Left cardiac atrium (tissue), 4 donors: Measurements from ENCODE around the gene LRIG1. TPM values are rescaled to one million over a fixed set of nuclear protein-coding genes. Genes with fewer than 3 reads are reported as not detected.

Source experiments
- ATAC-seq, 2 donors: fragments of 200-7000 bp; cut with Tn5 transposase; one replicate each; pipeline ENCODE4 v1.9.1; 2020; ENCODE audit warnings: mild to moderate bottlenecking in 2 of 2, moderate library complexity in 2 of 2
- DNase-seq: peaks from one replicate; pipeline ENCODE4 v3.0.0-alpha.2; 2020
- intact Hi-C, 2 donors: fragments of 100-400 bp; cut with DNase I; formaldehyde crosslinking; loops; one replicate each; pipeline versions ENCODE4 v1.14.1 to v1.15.1; 2022 to 2023
- total RNA-seq, 2 donors: library from RNA; stranded (reverse); fragmentation: NEBNext Ultra II Directional; extraction: Animal tissue kit (Norgen Biotek cat#: 25700); gene quantifications; one replicate each; pipeline ENCODE4 v1.2.1, GENCODE V29; 2021
- donor health status: DM: no; HTN: yes; CAD: no.
- donor health status: DM: no; HTN: yes; CAD: no; lungs with severe emphysema.
- donor health status: DM: yes; HTN: yes; CAD: no.
- donor health status: Dilated cardiomyopathy.

The LRIG1 gene
- total RNA-seq, 2 donors from 2014 or later: 88.8 to 115 TPM

GRCh38 chr3:66507423-66508260, 6.8 kb upstream of the LRIG1 start:
- peak; percentile 80 to 92 for ATAC-seq
- DNase-seq: peak; percentile 59
- intact Hi-C loops: loop anchor here (10.0 kb wide), 2 partner anchors 103 to 307 kb away; no protein-coding TSS in a partner anchor

- intact Hi-C loops: loop anchor here (10.0 kb wide), 2 partner anchors 101 to 309 kb away; no protein-coding TSS in a partner anchor
- DNase-seq (no peak), ATAC-seq (no peak)
Observed at GRCh38 chr3:66506154-66506553, 5.3 kb upstream of the LRIG1 start.

GRCh38 chr3:66504850-66505641, 4.2 kb upstream of the LRIG1 start:
- DNase-seq (no peak), ATAC-seq (no peak)
- intact Hi-C loops: loop anchor here (10.0 kb wide), 2 partner anchors 100 to 310 kb away; no protein-coding TSS in a partner anchor

GRCh38 chr3:66502981-66503380, 2.2 kb upstream of the LRIG1 start:
- intact Hi-C loops: loop anchor here (10.0 kb wide), 2 partner anchors 98 to 312 kb away; no protein-coding TSS in a partner anchor
- ATAC-seq (no peak), DNase-seq (no peak)

GRCh38 chr3:66502245-66502874, 1.5 kb upstream of the LRIG1 start:
- DNase-seq (no peak), ATAC-seq (no peak)
- intact Hi-C loops: loop anchor here (10.0 kb wide), 2 partner anchors 98 to 312 kb away; no protein-coding TSS in a partner anchor

GRCh38 chr3:66501483-66502244, 842 bp upstream of the LRIG1 start:
- DNase-seq: no peak
- ATAC-seq: no peak
- intact Hi-C loops: loop anchor here (10.0 kb wide), 2 partner anchors 97 to 313 kb away; no protein-coding TSS in a partner anchor

- intact Hi-C loops: loop anchor here (5.0 to 10.0 kb wide), 3 partner anchors 93 to 315 kb away; no protein-coding TSS in a partner anchor
- peak; percentile 47 for DNase-seq
- peak; percentile 8 to 24 for ATAC-seq
Observed at GRCh38 chr3:66499881-66500575, 794 bp downstream of the LRIG1 start.

GRCh38 chr3:66498687-66499621, 1.9 kb downstream of the LRIG1 start:
- no peak for DNase-seq
- ATAC-seq: no peak
- intact Hi-C loops: loop anchor here in 1 of 2 donors (5.0 kb wide), 1 partner anchor 92 kb away; no protein-coding TSS in a partner anchor

- intact Hi-C loops: loop anchor here in 1 of 2 donors (5.0 kb wide), 1 partner anchor 91 kb away; no protein-coding TSS in a partner anchor
- ATAC-seq: no peak
- DNase-seq: no peak
Observed at GRCh38 chr3:66497985-66498671, 2.7 kb downstream of the LRIG1 start.

- intact Hi-C loops: loop anchor here in 1 of 2 donors (5.0 kb wide), 1 partner anchor 90 kb away; no protein-coding TSS in a partner anchor
- no peak for ATAC-seq
- no peak for DNase-seq
Observed at GRCh38 chr3:66497288-66497984, 3.4 kb downstream of the LRIG1 start.

GRCh38 chr3:66496746-66497145, 4.1 kb downstream of the LRIG1 start:
- ATAC-seq: no peak
- intact Hi-C loops: loop anchor here in 1 of 2 donors (5.0 kb wide), 1 partner anchor 89 kb away; no protein-coding TSS in a partner anchor
- DNase-seq: no peak

- intact Hi-C loops: loop anchor here in 1 of 2 donors (5.0 kb wide), 1 partner anchor 89 kb away; no protein-coding TSS in a partner anchor
- DNase-seq: no peak
Observed at GRCh38 chr3:66496301-66496700, 4.5 kb downstream of the LRIG1 start.

GRCh38 chr3:66495668-66496045, 5.2 kb downstream of the LRIG1 start:
- no peak for DNase-seq
- no peak for ATAC-seq
- intact Hi-C loops: loop anchor here in 1 of 2 donors (5.0 kb wide), 1 partner anchor 88 kb away; no protein-coding TSS in a partner anchor

More at GRCh38 chr3:66496301-66496700, 4.5 kb downstream of the LRIG1 start:
- ATAC-seq: no peak

- ATAC-seq (no peak), DNase-seq (no peak)
- intact Hi-C loops: loop anchor here in 1 of 2 donors (5.0 kb wide), 1 partner anchor 88 kb away; no protein-coding TSS in a partner anchor
Observed at GRCh38 chr3:66494959-66495667, 5.7 kb downstream of the LRIG1 start.
